ENCODE data around the gene DCLK3. TPM values are rescaled to one million over a fixed set of nuclear protein-coding genes. Genes with fewer than 3 reads are reported as not detected.

Gene DCLK3
- total RNA-seq, 4 donors from 2014 or later = 15.0 to 37.3 (median 32.0) TPM

DNA sequence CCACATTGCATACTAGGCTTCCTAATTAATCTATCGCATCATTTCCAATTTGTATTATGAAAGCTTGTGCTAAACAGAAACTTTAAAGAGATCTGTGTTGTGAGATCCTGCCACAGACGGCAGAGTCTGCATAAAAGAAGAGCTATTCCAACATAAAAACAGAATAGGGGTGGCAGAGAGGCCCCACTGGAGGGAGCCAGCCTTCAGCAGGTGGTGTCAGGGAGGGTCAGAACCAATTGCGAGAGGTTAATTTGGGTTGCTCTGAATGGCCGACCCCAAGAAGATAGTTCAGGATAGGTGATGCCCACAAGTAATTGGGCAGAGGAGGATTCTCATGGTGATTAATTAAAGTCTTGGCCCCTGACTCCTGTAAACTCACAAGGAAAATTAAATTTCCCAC is 74.8 kb downstream of the DCLK3 start:
- Histone ChIP-seq H3K4me3 (no peak overlapping the region), H3K4me1 (no peaks in the 10 kb centered on the region), H3K27ac (no peak overlapping the region), H3K36me3 (no peaks in the 10 kb centered on the region), H3K27me3 (no peaks in the 10 kb centered on the region), H3K9me3 (no peaks in the 10 kb centered on the region)
- no peak for DNase-seq (ENCODE audit: low spot score in 2 of 2)
- WGBS, 2 donors = 75 to 77% methylated on average over 4 of the region's 4 CpGs
- TF ChIP-seq EP300 (IDR thresholded peaks at IDR 0.05) = no peak

DNA sequence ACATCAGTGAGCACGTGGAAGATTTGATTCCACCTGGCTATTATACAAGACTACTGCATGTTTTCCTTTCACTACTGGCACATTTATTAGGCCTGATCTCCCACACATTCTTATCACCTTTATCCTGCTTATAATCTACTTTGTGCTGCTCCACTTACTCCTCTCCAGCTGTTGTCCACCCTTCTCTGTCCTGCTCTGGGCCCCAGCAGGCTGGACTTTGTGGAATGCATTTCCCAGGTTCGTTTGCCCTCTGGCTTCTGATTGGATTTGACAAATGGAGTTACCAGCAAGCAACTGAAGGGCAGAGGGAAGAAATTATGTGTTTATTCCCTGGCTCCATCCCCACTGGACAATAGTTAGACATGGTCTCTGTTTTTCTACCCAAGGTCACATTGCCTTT is 75.5 kb downstream of the DCLK3 start:
- H3K27me3 ChIP-seq = no peaks in the 10 kb centered on the region
- no peak for TF ChIP-seq EP300 (IDR thresholded peaks at IDR 0.05)
- TF ChIP-seq POLR2A (IDR thresholded peaks at IDR 0.05) = no peak
- TF ChIP-seq, protein P1, sequence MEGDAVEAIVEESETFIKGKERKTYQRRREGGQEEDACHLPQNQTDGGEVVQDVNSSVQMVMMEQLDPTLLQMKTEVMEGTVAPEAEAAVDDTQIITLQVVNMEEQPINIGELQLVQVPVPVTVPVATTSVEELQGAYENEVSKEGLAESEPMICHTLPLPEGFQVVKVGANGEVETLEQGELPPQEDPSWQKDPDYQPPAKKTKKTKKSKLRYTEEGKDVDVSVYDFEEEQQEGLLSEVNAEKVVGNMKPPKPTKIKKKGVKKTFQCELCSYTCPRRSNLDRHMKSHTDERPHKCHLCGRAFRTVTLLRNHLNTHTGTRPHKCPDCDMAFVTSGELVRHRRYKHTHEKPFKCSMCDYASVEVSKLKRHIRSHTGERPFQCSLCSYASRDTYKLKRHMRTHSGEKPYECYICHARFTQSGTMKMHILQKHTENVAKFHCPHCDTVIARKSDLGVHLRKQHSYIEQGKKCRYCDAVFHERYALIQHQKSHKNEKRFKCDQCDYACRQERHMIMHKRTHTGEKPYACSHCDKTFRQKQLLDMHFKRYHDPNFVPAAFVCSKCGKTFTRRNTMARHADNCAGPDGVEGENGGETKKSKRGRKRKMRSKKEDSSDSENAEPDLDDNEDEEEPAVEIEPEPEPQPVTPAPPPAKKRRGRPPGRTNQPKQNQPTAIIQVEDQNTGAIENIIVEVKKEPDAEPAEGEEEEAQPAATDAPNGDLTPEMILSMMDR (IDR thresholded peaks at IDR 0.05) = no peak
- H3K9me3 ChIP-seq = no peaks in the 10 kb centered on the region
- no peak overlapping the region for H3K4me3 ChIP-seq
- H3K36me3 ChIP-seq = no peaks in the 10 kb centered on the region
- no peak for DNase-seq (ENCODE audit: low spot score in 2 of 2)
- WGBS, 2 donors = 63 to 73% methylated on average over 2 of the region's 2 CpGs
- no peaks in the 10 kb centered on the region for H3K4me1 ChIP-seq
- no peak overlapping the region for H3K27ac ChIP-seq

DNA sequence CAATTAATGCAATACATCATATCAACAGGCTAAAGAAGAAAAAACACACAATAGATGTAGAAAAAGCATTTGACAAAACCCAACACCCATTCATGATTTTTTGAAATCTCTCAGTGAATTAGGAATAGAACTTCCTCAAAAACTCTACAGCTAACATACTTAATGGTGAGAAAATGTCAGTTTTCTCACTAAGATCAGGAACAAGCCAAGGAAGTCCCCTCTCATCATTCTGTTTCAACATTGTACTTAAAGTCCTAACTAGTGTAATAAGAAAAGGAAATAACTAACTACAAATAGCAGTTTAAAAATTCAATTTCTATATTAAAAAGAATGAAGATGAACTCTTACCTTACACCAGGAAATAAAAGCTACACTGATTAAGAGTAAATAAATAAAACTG is 77.8 kb downstream of the DCLK3 start:
- no peaks in the 10 kb centered on the region for H3K27me3 ChIP-seq
- no peaks in the 10 kb centered on the region for H3K36me3 ChIP-seq
- H3K9me3 ChIP-seq = peaks cover 0 to 7% (median 0%) of the 10 kb centered on the region in 4 donors
- no peak overlapping the region for H3K27ac ChIP-seq
- H3K4me1 ChIP-seq = no peaks in the 10 kb centered on the region
- no peak overlapping the region for H3K4me3 ChIP-seq
- no peak for DNase-seq (ENCODE audit: low spot score in 2 of 2)
- no peak for TF ChIP-seq POLR2A (IDR thresholded peaks at IDR 0.05)
- TF ChIP-seq, protein P1 (IDR thresholded peaks at IDR 0.05) = no peak
- TF ChIP-seq EP300 (IDR thresholded peaks at IDR 0.05) = no peak

DNA sequence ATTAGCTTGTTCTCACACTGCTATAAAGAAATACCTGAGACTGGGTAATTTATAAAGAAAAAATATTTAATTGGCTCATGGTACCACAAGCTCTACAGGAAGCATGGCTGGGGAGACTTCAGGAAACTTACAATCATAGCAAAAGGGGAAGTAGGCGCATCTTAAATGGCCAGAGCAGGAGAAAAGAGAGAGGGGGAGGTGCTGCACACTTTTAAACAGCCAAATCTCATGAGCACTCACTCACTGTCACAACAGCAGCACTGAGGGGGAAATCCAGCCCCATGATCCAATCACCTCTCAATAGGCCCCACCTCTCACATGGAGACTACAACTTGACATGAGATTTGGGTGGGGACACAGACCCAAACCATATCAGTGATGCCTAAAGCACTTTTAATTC is 82.5 kb downstream of the DCLK3 start:
- TF ChIP-seq, protein P1 (IDR thresholded peaks at IDR 0.05) = no peak
- TF ChIP-seq POLR2A (IDR thresholded peaks at IDR 0.05) (no peak), EP300 (IDR thresholded peaks at IDR 0.05) (no peak)
- WGBS, 2 donors = 85 to 86% methylated on average over 1 of the region's 1 CpG

DNA sequence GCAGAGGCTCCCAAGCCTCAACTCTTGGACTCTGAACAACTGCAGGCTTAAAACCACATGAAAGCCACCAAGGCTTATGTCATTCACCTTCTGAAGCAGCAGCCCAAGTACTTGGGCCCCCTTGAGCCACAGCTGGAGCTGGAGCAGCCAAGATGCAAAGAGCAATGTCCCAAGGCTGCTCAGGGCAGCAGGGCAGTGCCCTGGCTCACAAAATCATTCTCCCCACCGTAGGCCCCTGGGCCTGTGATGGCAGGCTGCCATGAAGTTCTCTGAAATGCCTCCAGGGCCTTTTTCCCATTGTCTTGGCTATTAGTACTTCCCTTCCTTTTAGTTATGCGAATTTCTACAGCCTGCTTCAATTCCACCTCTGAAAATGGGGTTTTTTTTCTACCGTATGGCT is 83.4 kb downstream of the DCLK3 start:
- 58 to 61% methylated on average over 3 of the region's 3 CpGs for WGBS, 2 donors
- Histone ChIP-seq H3K9me3 (peaks cover 0 to 51% (median 9%) of the 10 kb centered on the region in 4 donors), H3K36me3 (no peaks in the 10 kb centered on the region), H3K27me3 (no peaks in the 10 kb centered on the region), H3K27ac (no peak overlapping the region), H3K4me1 (no peaks in the 10 kb centered on the region), H3K4me3 (no peak overlapping the region)
- DNase-seq (ENCODE audit: low spot score in 2 of 2) = no peak
- TF ChIP-seq, protein P1 (IDR thresholded peaks at IDR 0.05) = no peak
- no peak for TF ChIP-seq EP300 (IDR thresholded peaks at IDR 0.05)
- TF ChIP-seq POLR2A (IDR thresholded peaks at IDR 0.05) = no peak

More for the DNA sequence above, 82.5 kb downstream of the DCLK3 start:
- no peak for DNase-seq (ENCODE audit: low spot score in 2 of 2)
- no peaks in the 10 kb centered on the region for H3K36me3 ChIP-seq
- no peak overlapping the region for H3K27ac ChIP-seq
- H3K9me3 ChIP-seq = peaks cover 0 to 51% (median 9%) of the 10 kb centered on the region in 4 donors
- no peak overlapping the region for H3K4me3 ChIP-seq
- H3K4me1 ChIP-seq = no peaks in the 10 kb centered on the region
- H3K27me3 ChIP-seq = no peaks in the 10 kb centered on the region

All from tibial nerve (tissue), 4 donors.